Esophagus muscularis mucosa (tissue), 3 donors: ENCODE measurements around the gene SKP1.

Source experiments
- POLR2AphosphoS5 ChIP-seq, 2 donors: sonication (generic); formaldehyde crosslinking; IDR thresholded peaks; one replicate each; pipeline ENCODE4 v1.6.1; 2017; ENCODE audit warnings: antibody characterized with exemption in 2 of 2
- TF ChIP-seq, protein P1 (sequence below), 3 experiments: fragments of 200-600 bp in 2 of 3; fragments of 450-650 bp in 1 of 3; sonication (generic) in 2 of 3; IDR thresholded peaks; one replicate each; pipeline ENCODE4 v1.5.1; 2017 to 2019; ENCODE audit warnings: antibody characterized with exemption in 3 of 3, mild to moderate bottlenecking in 2 of 3, moderate library complexity in 1 of 3

DNA sequence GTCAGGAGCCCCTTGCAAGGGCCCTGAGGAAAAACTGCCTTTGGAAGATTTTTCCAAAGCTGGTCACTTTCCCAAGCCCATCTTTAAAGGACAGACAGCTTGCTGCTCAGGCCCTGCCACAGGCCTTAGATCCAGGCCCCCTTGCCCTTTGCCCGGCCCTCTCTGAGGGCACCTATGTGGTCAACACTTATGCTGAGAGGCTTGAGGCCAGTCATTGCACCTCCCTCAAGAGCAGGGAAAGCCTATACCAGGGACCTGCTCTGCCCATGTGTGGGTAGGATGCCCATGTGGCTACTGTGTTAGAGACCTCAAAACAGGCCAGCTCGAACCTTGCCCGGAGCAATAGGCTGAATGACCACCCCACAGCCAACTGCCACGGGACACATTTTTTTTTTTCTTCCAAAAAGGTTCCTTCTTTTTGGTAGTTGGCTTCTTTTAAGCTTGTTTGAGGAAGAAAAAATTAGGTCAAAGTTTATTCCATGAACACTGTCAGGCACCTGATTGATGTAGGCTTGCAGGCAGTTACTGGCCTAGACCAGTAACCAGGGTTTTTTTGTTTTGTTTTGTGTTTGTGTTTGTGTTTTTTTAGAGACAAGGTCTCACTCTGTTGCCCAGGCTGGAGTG lies 58.4 kb downstream of the SKP1 start:
- TF ChIP-seq, protein P1, sequence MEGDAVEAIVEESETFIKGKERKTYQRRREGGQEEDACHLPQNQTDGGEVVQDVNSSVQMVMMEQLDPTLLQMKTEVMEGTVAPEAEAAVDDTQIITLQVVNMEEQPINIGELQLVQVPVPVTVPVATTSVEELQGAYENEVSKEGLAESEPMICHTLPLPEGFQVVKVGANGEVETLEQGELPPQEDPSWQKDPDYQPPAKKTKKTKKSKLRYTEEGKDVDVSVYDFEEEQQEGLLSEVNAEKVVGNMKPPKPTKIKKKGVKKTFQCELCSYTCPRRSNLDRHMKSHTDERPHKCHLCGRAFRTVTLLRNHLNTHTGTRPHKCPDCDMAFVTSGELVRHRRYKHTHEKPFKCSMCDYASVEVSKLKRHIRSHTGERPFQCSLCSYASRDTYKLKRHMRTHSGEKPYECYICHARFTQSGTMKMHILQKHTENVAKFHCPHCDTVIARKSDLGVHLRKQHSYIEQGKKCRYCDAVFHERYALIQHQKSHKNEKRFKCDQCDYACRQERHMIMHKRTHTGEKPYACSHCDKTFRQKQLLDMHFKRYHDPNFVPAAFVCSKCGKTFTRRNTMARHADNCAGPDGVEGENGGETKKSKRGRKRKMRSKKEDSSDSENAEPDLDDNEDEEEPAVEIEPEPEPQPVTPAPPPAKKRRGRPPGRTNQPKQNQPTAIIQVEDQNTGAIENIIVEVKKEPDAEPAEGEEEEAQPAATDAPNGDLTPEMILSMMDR (IDR thresholded peaks at IDR 0.05) = no peak
- no peak for TF ChIP-seq POLR2AphosphoS5 (IDR thresholded peaks at IDR 0.05)
